WTC11 (cell line): ENCODE data around the gene MYPN. TPM values are rescaled to one million over a fixed set of nuclear protein-coding genes. Genes with fewer than 3 reads are reported as not detected.

ENCODE experiments used
- ATAC-seq: fragments of 200-7000 bp; cut with Tn5 transposase; 2 replicates; pipeline ENCODE4 v1.10.0; 2021; ENCODE audit warnings: mild to moderate bottlenecking, moderate library complexity
- CTCF ChIA-PET: fragments of 300-600 bp; sonication (Branson Sonifier 250); formaldehyde crosslinking; loops from one replicate; lab custom pipeline; 2021; ENCODE audit warnings: antibody characterized with exemption; lab: Charles Lee
- POLR2A ChIA-PET: fragments of 350-600 bp; sonication (Branson Sonifier 250); formaldehyde crosslinking; loops from one replicate; lab custom pipeline; 2021; ENCODE audit warnings: antibody characterized with exemption; lab: Charles Lee
- DNase-seq: peaks from one replicate; pipeline ENCODE4 v3.0.0; 2021; ENCODE audit warnings: low spot score
- H3K27ac Mint-ChIP-seq: 2 replicates; pipeline ENCODE4 v1.8.0; 2021; ENCODE audit warnings: mixed read lengths
- H3K27me3 Mint-ChIP-seq: 2 replicates; pipeline ENCODE4 v1.8.0; 2021; ENCODE audit warnings: low read depth, mild to moderate bottlenecking, moderate library complexity, mixed read lengths
- H3K36me3 Mint-ChIP-seq: 2 replicates; pipeline ENCODE4 v1.8.0; 2021; ENCODE audit warnings: mixed read lengths
- H3K4me1 Mint-ChIP-seq: 2 replicates; pipeline ENCODE4 v1.8.0; 2022; ENCODE audit warnings: mixed read lengths
- H3K4me3 Mint-ChIP-seq: 2 replicates; pipeline ENCODE4 v1.8.0; 2021; ENCODE audit warnings: mild to moderate bottlenecking, moderate library complexity, mixed read lengths
- H3K9me3 Mint-ChIP-seq: 2 replicates; pipeline ENCODE4 v1.8.0; 2021; ENCODE audit warnings: mixed read lengths
- CBFB ChIP-seq: sonication (generic); formaldehyde crosslinking; IDR thresholded peaks from 2 replicates; pipeline ENCODE4 v1.8.1; 2022; ENCODE audit warnings: mild to moderate bottlenecking, low read depth, missing genetic modification reagents
- CDX4 ChIP-seq: fragments of 250-450 bp; sonication (Bioruptor Pico); IDR thresholded peaks from 2 replicates; pipeline ENCODE4 v1.9.0; 2021; ENCODE audit warnings: moderate library complexity, mild to moderate bottlenecking, inconsistent platforms, borderline replicate concordance
- CTCF ChIP-seq: fragments of 200-600 bp; IDR thresholded peaks from 2 replicates; pipeline ENCODE4 v1.8.0; 2022; ENCODE audit warnings: antibody characterized with exemption
- ELF4 ChIP-seq: sonication (generic); formaldehyde crosslinking; IDR thresholded peaks from 2 replicates; pipeline ENCODE4 v1.8.1; 2022; ENCODE audit warnings: low read depth, mild to moderate bottlenecking, moderate library complexity, missing genetic modification reagents
- ERG ChIP-seq: fragments of 250-450 bp; sonication (Bioruptor Pico); IDR thresholded peaks from 2 replicates; pipeline ENCODE4 v1.8.0; 2021; ENCODE audit warnings: mild to moderate bottlenecking
- GTF2I ChIP-seq: fragments of 250-450 bp; sonication (Bioruptor Pico); conservative IDR thresholded peaks from 2 replicates; pipeline ENCODE4 v1.4.0; 2021; ENCODE audit warnings: mild to moderate bottlenecking
- IRF1 ChIP-seq: sonication (generic); formaldehyde crosslinking; IDR thresholded peaks from 2 replicates; pipeline ENCODE4 v1.8.0; 2023; ENCODE audit warnings: missing genetic modification reagents
- MLX ChIP-seq: sonication (generic); formaldehyde crosslinking; IDR thresholded peaks from 2 replicates; pipeline ENCODE4 v1.8.1; 2023; ENCODE audit warnings: mild to moderate bottlenecking, missing genetic modification reagents, moderate library complexity
- NFATC4 ChIP-seq: fragments of 250-450 bp; sonication (Bioruptor Pico); IDR thresholded peaks from 2 replicates; pipeline ENCODE4 v1.9.0; 2021; ENCODE audit warnings: mild to moderate bottlenecking
- NR2C2 ChIP-seq: sonication (generic); formaldehyde crosslinking; IDR thresholded peaks from 2 replicates; pipeline ENCODE4 v1.8.0; 2022; ENCODE audit warnings: mild to moderate bottlenecking, missing genetic modification reagents
- RORB ChIP-seq: fragments of 250-450 bp; sonication (Bioruptor Pico); IDR thresholded peaks from 2 replicates; pipeline ENCODE4 v1.9.0; 2021; ENCODE audit warnings: mild to moderate bottlenecking
- SP1 ChIP-seq: sonication (generic); formaldehyde crosslinking; conservative IDR thresholded peaks from 2 replicates; pipeline ENCODE4 v1.8.1; 2022; ENCODE audit warnings: missing genetic modification reagents
- TCF7 ChIP-seq: sonication (generic); formaldehyde crosslinking; IDR thresholded peaks from 2 replicates; pipeline ENCODE4 v1.8.0; 2022; ENCODE audit warnings: mild to moderate bottlenecking, low read depth, missing genetic modification reagents, moderate library complexity
- TEAD1 ChIP-seq: sonication (generic); formaldehyde crosslinking; IDR thresholded peaks from 2 replicates; pipeline ENCODE4 v1.8.0; 2022; ENCODE audit warnings: mild to moderate bottlenecking, missing genetic modification reagents
- TP53 ChIP-seq: sonication (generic); formaldehyde crosslinking; IDR thresholded peaks from 2 replicates; pipeline ENCODE4 v1.8.1; 2023; ENCODE audit warnings: mild to moderate bottlenecking, missing genetic modification reagents
- USF2 ChIP-seq: sonication (generic); formaldehyde crosslinking; IDR thresholded peaks from 2 replicates; pipeline ENCODE4 v1.8.1; 2023; ENCODE audit warnings: mild to moderate bottlenecking, missing genetic modification reagents, moderate library complexity
- ZNF532 ChIP-seq: fragments of 250-450 bp; sonication (Bioruptor Pico); IDR thresholded peaks from 2 replicates; pipeline ENCODE4 v1.9.0; 2021; ENCODE audit warnings: mild to moderate bottlenecking, borderline replicate concordance
- ZSCAN18 ChIP-seq: fragments of 250-450 bp; sonication (Bioruptor Pico); IDR thresholded peaks from 2 replicates; pipeline ENCODE4 v2.1.2; 2022; ENCODE audit warnings: mild to moderate bottlenecking, moderate library complexity
- total RNA-seq: library from RNA; stranded (reverse); gene quantifications from 3 replicates; pipeline ENCODE4 v1.2.3, GENCODE V29; 2021

MYPN gene
- total RNA-seq, 1 experiment from 2014 or later, result not detected

- TF ChIP-seq NFATC4 (CRISPR knock-in tag), result no peak
Measured at GRCh38 chr10:68188835-68189234, 79.5 kb downstream of the MYPN start (continued).

GRCh38 chr10:68192113-68192512 is 82.8 kb downstream of the MYPN start:
- no peak overlapping the region for H3K4me3 Mint-ChIP-seq
- no peak for TF ChIP-seq ELF4 (CRISPR knock-in tag)
- no peak for TF ChIP-seq TP53 (CRISPR knock-in tag)
- no peak for TF ChIP-seq MLX (CRISPR knock-in tag)
- no peak for TF ChIP-seq RORB (CRISPR knock-in tag)
- no peak for TF ChIP-seq ZNF532
- no peak for TF ChIP-seq ERG
- TF ChIP-seq GTF2I (CRISPR knock-in tag), result no peak
- TF ChIP-seq TEAD1 (CRISPR knock-in tag), result no peak
- no peak for TF ChIP-seq NR2C2
- TF ChIP-seq SP1 (CRISPR knock-in tag), result no peak
- TF ChIP-seq TCF7 (CRISPR knock-in tag), result no peak
- TF ChIP-seq USF2 (CRISPR knock-in tag), result no peak
- no peak for TF ChIP-seq CTCF
- no peak for TF ChIP-seq IRF1 (CRISPR knock-in tag)
- no peak for TF ChIP-seq ZSCAN18 (CRISPR knock-in tag)
- no peak for TF ChIP-seq CDX4
- TF ChIP-seq CBFB, result no peak
- no peak overlapping the region for H3K27ac Mint-ChIP-seq
- CTCF ChIA-PET, result interaction anchor here (1.2 kb wide), 1 partner anchor 21 kb away, joined by 3 read pairs; no protein-coding TSS in a partner anchor
- ATAC-seq, result no peak
- no peak for DNase-seq
- peaks cover 3% of the 10 kb centered on the region; the same call in 1 of the 2 replicates for H3K36me3 Mint-ChIP-seq
- no peaks in the 10 kb centered on the region for H3K27me3 Mint-ChIP-seq
- no peaks in the 10 kb centered on the region for H3K4me1 Mint-ChIP-seq
- H3K9me3 Mint-ChIP-seq, result peaks cover 16% of the 10 kb centered on the region
- POLR2A ChIA-PET, result no interaction called here
